ENCODE measurements around the gene CCDC149. TPM values are rescaled to one million over a fixed set of nuclear protein-coding genes. Genes with fewer than 3 reads are reported as not detected.

The CCDC149 gene
- total and polyA plus RNA-seq, 9 of the 15 experiments (the other 6 are each of a cell fraction or from before 2014, with no cell fraction given), result 0.04 to 0.18 TPM; not detected in 7

DNA sequence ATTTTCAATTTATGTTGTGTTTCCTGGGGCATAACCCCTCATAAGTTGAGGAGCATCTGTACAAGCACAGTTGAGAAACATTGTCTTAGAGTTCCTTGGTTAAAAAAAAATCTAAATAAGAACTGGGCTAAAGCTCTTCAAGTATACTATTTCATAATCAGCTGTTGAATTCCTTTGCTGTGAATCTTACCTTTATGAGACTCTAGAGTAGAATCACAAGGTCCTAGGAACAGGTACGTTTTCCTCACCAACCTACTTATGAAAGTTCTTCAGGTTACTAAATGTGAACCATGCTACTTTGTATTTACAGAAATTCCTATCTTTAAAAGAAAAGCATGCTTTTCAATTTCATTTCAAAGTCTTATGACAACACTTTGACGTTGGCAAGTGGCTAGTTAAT, 138.4 kb downstream of the CCDC149 start:
- 0% methylated on average over 2 of the region's 2 CpGs for WGBS (ENCODE audit: insufficient coverage, low coverage, missing lambda C conversion rate)
- in situ Hi-C loops (cut with MboI), result no loop called here
- TF ChIP-seq SMARCC2 (IDR thresholded peaks at IDR 0.05; ENCODE audit: low read depth), result no peak
- no peak for TF ChIP-seq SMARCA4 (IDR thresholded peaks at IDR 0.05)
- no peak for TF ChIP-seq ZNF280B (CRISPR knock-in tag; IDR thresholded peaks at IDR 0.05)
- TF ChIP-seq MYC (IDR thresholded peaks at IDR 0.05; ENCODE audit: low read depth, low read length), result no peak
- no peak for TF ChIP-seq MYC (CRISPR knock-in tag; IDR thresholded peaks at IDR 0.05; ENCODE audit: borderline replicate concordance, low read depth)
- no peak for TF ChIP-seq ZBTB1 (CRISPR knock-in tag; IDR thresholded peaks at IDR 0.05; ENCODE audit: borderline replicate concordance, low read depth)
- no peak for TF ChIP-seq ZMIZ1 (IDR thresholded peaks at IDR 0.05; ENCODE audit: low read depth in 2 of 2, low read length in 2 of 2)
- no peak for TF ChIP-seq ZC3H8 (IDR thresholded peaks at IDR 0.05)
- TF ChIP-seq, protein P1, sequence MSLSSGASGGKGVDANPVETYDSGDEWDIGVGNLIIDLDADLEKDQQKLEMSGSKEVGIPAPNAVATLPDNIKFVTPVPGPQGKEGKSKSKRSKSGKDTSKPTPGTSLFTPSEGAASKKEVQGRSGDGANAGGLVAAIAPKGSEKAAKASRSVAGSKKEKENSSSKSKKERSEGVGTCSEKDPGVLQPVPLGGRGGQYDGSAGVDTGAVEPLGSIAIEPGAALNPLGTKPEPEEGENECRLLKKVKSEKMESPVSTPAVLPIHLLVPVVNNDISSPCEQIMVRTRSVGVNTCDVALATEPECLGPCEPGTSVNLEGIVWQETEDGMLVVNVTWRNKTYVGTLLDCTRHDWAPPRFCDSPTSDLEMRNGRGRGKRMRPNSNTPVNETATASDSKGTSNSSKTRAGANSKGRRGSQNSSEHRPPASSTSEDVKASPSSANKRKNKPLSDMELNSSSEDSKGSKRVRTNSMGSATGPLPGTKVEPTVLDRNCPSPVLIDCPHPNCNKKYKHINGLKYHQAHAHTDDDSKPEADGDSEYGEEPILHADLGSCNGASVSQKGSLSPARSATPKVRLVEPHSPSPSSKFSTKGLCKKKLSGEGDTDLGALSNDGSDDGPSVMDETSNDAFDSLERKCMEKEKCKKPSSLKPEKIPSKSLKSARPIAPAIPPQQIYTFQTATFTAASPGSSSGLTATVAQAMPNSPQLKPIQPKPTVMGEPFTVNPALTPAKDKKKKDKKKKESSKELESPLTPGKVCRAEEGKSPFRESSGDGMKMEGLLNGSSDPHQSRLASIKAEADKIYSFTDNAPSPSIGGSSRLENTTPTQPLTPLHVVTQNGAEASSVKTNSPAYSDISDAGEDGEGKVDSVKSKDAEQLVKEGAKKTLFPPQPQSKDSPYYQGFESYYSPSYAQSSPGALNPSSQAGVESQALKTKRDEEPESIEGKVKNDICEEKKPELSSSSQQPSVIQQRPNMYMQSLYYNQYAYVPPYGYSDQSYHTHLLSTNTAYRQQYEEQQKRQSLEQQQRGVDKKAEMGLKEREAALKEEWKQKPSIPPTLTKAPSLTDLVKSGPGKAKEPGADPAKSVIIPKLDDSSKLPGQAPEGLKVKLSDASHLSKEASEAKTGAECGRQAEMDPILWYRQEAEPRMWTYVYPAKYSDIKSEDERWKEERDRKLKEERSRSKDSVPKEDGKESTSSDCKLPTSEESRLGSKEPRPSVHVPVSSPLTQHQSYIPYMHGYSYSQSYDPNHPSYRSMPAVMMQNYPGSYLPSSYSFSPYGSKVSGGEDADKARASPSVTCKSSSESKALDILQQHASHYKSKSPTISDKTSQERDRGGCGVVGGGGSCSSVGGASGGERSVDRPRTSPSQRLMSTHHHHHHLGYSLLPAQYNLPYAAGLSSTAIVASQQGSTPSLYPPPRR (CRISPR knock-in tag; IDR thresholded peaks at IDR 0.05; ENCODE audit: borderline replicate concordance), result no peak
- TF ChIP-seq BCOR (IDR thresholded peaks at IDR 0.05), result no peak
- TF ChIP-seq, protein P2, sequence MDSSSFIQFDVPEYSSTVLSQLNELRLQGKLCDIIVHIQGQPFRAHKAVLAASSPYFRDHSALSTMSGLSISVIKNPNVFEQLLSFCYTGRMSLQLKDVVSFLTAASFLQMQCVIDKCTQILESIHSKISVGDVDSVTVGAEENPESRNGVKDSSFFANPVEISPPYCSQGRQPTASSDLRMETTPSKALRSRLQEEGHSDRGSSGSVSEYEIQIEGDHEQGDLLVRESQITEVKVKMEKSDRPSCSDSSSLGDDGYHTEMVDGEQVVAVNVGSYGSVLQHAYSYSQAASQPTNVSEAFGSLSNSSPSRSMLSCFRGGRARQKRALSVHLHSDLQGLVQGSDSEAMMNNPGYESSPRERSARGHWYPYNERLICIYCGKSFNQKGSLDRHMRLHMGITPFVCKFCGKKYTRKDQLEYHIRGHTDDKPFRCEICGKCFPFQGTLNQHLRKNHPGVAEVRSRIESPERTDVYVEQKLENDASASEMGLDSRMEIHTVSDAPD (CRISPR knock-in tag; IDR thresholded peaks at IDR 0.05), result no peak

More for the DNA sequence above, 138.4 kb downstream of the CCDC149 start:
- no peaks in the 10 kb centered on the region for H3K79me2 ChIP-seq (ENCODE audit: control insufficient read depth, insufficient read depth, low read length)
- H4K20me1 ChIP-seq (replicated peaks; ENCODE audit: control insufficient read depth, insufficient read depth, low read length), result no peaks in the 10 kb centered on the region
- ChIA-PET POLR2A (interaction anchor here (0.6 kb wide), 1 partner anchor 77 kb away, joined by 3 read pairs; no protein-coding TSS in a partner anchor), CTCF (ENCODE audit: low intra/inter-chr PET ratio) (no interaction called here)
- FAIRE-seq (no peak), ATAC-seq (no peak), DNase-seq (ENCODE audit: extremely low read depth in 1 of 4, low spot score in 3 of 4) (no peak)
- no TSS peak for BruUV-seq (replicated peaks)
- no peaks in the 10 kb centered on the region; a peak in 1 of 5 replicates for H3K27me3 ChIP-seq (ENCODE audit: control insufficient read depth in 2 of 2, insufficient read depth in 2 of 2, low read length in 2 of 2)
- no peaks in the 10 kb centered on the region for H3K9me1 ChIP-seq (ENCODE audit: control insufficient read depth, insufficient read depth, low read length)
- intact Hi-C loops (cut with micrococcal nuclease), result no loop called here
- no peak overlapping the region for H3K9ac ChIP-seq (ENCODE audit: insufficient read depth in 1 of 2, low read depth in 2 of 2, low read length in 2 of 2)
- H3K4me2 ChIP-seq (ENCODE audit: insufficient read depth, low read length), result no peak overlapping the region
- no peaks in the 10 kb centered on the region for H3K9me3 ChIP-seq (replicated peaks; ENCODE audit: control insufficient read depth, insufficient read depth, low read depth, low read length)
- H3K4me3 ChIP-seq, result no peak overlapping the region
- H3K27ac ChIP-seq (ENCODE audit: extremely low read depth, low read depth, low read length), result no peak overlapping the region
- H3K4me1 ChIP-seq (replicated peaks in 1 of 2; ENCODE audit: control insufficient read depth in 2 of 2, insufficient read depth in 2 of 2, low read length in 2 of 2), result no peaks in the 10 kb centered on the region
- no peaks in the 10 kb centered on the region for H3K36me3 ChIP-seq (ENCODE audit: control insufficient read depth, insufficient read depth, low read length)
- no peak overlapping the region for H2AFZ ChIP-seq (ENCODE audit: low read depth, low read length)
